NCI-H1436 (cell line): Measurements from ENCODE around the gene CIAO2A.
"Not testable (repeated sequence)": the region's sequence is repeated elsewhere in the genome, so short reads cannot be mapped to it uniquely, and the experiment has no call there.

Source experiments
- DNase-seq: peaks from one replicate; lab custom pipeline; 2025; lab: John Stamatoyannopoulos, UW

Gene CIAO2A, protein sequence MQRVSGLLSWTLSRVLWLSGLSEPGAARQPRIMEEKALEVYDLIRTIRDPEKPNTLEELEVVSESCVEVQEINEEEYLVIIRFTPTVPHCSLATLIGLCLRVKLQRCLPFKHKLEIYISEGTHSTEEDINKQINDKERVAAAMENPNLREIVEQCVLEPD

DNA sequence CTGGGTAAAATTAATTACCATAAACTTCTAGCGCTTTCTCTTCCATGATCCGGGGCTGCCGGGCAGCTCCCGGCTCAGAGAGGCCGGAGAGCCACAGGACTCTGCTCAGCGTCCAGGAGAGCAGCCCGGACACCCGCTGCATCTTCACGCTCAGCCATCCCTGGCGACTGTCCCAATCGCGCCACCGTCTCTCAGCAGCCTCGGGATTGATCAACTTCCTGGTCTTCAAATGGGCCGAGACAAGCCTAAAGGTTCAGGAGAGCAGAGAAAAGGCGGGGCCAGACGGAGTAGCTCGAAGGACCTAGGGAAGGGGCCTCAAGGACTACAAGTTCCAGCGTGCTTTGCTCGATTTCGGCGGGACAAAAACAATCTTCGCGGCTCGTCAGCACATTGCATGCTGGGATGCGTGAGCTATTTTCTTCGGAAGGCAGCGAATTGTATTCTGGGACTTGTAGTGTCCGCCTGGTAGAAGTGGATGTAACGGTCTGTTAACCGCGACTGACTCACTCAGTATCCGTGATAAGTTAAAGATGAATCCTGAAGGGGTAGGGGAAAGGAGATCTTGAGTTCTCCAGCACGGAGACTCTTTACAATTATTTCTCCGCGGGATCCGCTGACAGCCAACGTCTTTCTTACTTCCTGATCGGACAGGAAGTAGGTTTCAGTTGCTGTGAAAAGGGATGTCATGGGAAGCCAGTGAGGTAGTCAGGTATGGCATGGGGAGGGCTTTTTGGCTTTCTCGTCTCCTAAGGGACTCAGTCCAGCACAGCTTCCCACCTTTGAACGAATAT lies at the start of gene CIAO2A:
Gene CIAO2A (minus strand): TSS at position 212 of the 791 bp plus-strand sequence. CDS start 70 bp downstream, at position 142.
- DNase-seq, result peak; percentile 95

DNA sequence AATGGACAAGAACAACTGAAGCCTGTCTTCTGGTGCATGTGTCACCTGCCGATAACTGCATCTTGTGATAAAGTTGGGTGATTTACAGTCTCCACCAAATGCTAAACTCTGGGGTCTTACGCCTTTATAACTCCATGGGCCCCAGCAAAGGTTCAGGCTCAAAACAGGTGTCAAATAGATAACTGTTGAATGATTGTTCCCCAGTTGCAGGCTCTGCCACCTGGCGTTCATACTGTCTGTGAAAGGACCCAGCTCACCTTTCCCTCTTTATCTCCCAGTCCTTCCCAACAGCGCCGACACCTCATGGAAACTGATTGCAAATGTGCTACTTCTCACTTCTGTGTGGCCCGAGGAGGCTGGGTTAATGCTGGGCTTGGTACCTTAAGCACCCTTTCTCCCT lies 49.6 kb upstream of the CIAO2A start:
- DNase-seq, result no peak

DNA sequence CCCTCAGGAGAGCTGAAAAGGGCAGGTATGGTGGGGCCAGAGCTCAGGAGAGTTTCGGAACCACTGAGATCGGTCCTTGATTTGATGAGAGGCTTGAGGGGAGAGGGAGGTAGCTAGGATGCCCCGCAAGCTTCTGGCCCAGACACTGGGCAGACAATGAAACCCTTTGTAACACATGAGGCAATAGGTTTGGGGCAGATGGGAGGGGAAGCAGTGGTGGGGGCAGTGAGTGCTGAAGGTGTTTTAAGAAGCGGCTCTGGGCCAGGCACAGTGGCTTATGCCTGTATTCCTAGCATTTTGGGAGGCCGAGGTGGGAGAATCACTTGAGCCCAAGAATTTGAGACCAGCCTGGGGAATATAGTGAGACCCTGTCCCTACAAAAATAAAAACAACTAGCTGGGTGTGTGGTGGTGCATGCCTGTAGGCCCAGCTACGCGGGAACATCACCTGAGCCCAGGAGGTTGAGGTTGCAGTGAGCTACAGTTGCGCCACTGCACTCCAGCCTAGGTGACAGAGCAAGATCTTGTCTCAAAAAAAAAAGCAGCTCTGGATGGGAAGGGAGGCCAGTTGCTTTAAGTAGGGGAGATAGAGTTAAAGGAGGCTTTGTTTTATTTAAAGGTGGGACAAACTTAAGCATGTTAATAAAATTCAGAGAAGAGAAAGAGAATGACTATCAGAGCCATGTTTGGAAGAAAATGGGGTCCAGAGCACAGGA lies 48.3 kb upstream of the CIAO2A start:
- no peak for DNase-seq

DNA sequence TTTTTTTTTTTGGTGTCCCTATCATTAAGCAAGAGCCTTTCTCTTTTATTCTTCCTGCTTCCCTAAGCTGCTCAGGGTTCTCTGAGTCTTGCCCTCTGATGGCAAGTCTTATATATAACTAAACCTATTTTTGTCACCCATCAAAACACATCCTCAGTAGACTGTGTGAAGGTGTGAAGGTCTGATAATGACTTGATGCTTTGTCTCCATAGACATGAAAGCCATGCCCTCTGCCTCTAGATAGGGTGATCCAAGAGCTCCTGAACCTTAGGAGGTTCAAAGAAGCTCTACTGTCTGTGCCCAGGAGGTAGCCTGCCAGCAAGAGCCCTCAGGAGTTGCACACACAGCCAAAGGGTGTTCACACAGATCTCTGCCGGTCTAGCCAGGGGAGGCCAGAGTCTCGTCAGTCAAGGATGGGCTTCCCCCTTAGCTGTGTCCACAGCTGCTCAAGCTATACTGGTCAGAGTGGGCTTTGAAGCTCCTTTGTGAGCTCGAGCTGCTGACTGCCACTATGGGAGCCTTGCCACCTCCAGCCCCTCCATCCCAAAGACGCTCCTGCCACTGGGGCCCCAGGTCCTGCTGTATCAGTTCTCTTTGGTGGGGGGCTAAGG lies 44.8 kb upstream of the CIAO2A start:
- DNase-seq, result no peak

DNA sequence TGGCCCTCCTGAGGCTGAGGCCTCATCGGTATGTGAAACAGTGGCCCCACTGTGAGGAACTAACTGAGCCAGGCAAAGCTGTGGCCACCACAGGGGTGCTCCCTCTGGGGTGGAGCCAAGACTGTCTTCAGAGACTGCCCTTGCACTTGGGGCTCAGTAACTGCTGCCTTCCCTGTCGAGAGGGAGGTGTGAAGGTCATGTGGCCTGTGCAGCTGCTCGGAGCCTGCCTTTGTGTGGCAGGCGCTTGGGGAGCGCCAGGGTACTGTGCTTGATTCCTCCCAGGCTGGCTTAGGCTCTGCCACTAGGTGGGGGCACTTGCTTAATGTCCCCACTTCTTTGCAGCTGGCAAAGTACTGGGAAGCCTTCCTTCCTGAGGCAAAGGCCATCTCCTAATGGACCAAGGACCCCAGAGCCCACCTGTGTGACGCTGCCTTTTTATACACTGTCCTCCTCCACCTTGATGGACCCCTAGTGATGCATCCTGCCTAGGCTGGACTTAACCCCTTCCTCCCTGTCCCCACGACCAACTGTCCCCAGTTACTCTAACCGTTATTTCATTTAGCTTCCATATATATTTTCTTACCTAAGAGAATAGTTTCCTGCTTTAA lies 43.7 kb upstream of the CIAO2A start:
- DNase-seq, result no peak

DNA sequence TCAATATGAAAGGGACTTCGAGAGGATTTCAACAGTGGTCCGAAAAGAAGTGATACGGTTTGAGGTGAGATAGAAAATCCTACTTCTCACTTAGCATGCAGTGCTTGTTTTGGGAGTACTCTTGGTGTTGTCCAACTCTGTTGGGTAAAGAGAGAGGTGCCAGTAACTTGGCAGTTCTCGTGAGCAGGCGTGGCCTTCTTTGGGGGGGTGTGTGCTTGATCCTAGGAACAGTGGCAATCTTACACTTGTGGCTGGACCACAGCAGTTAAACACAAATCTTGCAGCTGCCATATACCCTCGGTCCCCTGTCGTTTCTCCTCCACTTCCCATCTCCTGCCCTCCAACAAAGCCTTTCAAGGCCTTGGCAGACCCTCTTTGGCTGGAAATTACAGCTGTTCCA lies 42.7 kb upstream of the CIAO2A start:
- DNase-seq, result no peak

DNA sequence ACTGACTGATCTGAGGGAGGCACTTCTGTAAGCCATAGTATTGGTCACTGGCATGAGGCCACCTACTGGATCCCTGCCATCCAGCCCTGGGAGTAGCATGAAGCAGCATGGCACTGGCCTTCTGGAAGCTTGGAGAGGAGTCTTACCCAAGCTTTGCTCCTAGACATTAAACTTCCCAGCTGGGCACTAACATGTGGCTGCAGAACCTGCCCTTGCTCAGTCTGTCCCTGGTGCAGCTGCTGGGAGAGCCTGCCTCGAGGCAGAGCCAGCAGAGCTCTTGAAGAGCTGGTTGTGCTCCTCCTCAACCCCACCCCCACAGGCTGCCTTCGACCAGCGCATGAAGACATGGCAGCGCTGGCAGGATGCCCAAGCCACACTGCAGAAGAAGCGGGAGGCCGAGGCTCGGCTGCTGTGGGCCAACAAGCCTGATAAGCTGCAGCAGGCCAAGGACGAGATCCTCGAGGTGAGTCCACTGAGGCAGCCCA lies 40.7 kb upstream of the CIAO2A start:
- DNase-seq, result no peak

DNA sequence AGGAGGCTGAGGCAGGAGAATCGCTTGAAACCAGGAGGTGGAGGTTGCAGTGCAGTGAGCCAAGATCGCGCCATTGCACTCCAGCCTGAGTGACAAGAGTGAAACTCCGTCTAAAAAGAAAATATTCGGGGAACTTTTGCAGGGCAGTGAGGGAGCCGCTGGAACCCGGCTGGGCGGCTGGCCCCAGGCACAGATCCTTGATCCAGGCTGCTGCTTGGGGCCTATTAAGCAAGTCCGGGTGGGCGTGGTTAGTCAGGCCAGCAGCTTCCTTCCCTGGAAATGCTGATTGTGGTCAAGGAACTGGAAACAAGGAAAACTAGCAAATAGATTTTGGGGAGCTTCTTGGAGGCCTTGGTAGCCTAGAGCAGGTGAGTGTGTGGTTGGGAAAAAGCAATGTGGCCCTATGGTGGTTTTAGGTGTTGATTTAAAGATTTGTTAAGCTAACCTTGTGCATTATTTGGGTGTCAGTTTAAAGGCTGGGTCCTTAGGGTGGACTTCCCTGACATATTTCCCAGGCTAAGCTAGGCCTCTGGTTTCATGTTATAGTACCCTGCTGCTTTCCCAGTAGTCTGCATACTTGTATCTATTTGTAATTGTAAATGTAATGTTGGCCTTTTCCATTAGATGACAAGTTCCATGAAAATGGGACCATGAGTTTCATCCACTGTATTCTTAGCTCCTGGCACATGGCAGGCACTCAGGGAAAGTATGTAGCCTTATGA lies 40.1 kb upstream of the CIAO2A start:
- DNase-seq, result no peak

DNA sequence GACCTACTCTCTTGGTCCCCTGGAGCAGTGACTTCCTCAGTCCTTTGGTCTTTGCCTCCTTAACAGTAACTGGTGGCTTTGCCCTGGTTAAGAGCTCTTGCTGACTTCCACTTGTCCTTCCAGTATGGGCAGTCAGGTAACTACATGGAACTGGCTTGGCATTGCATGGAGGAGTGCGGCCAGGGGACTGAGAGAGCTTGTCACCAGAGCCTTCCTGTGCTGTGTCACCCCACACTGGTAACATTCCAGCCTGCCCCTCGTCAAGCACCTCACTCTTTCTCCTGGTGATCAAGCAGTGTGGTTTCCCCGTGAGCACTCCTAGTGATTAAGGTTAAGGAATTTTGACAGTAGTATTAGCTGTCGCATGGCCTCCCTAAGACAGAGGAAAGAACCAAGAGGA lies 38.6 kb upstream of the CIAO2A start:
- no peak for DNase-seq

DNA sequence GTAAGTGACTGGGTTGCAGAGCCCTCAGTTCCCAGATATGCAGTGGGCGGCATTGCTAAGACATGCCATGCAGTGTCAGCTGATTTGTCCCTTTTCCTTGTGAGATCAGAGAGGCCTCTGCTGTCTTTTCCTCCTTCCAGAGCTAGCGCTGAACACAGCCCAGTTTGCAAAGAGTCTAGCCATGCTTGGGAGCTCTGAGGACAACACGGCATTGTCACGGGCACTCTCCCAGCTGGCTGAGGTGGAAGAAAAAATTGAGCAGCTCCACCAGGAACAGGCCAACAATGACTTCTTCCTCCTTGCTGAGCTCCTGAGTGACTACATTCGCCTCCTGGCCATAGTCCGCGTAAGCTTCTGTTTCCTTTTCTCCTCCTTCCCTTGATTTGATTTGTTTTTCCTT lies 37.9 kb upstream of the CIAO2A start:
- no peak for DNase-seq

DNA sequence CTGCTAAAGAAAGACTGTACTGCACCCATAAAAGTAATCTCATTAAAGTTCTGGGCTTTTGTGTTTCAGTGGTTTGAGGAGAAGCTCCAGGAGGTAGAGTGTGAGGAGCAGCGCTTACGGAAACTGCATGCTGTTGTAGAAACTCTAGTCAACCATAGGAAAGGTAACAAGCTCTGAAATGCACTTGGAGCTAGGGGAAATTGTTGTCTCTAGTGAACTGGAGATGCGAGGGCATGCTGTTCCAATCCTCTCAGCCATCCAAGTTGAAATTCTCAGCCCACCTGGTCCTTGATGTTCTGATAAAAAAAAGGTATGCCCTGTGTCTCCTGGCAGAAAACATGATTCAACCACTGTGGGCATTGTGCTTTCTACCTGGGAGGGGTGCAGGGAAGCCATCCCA lies 36.5 kb upstream of the CIAO2A start:
- DNase-seq, result no peak

DNA sequence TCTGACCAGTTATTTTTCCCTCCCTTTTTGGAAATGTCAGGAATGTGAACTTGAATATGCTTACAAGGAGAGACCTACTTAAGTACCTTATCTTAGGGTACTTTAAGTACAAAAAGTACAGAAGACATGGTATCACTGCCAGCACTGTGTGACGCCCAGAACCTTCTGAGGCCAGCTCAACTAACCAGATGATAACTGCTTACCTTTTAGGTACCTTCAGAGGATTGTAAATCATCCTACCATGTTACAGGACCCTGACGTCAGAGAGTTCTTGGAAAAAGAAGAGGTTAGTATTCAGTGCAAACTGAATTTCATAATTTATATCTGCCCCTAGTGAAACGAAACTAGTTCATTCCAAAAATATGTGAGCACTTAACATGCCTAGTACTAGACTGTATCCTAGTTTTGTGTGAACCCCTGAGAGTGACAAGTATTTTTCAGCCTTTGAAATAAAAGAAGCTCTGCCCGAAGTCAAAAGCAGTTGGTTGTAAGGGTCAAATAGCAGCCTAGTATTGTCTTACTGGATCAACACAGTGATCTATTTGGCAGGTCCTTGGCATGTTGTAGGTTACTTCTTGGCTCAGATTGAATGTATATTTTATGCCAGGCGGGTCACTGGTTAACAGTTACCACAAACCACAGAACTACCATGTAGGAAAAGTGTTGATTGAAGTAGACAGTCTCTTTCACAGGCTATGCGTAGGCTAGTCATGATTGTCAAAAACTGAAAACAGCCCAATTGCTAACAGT lies 34.1 kb upstream of the CIAO2A start:
- DNase-seq, result no peak

DNA sequence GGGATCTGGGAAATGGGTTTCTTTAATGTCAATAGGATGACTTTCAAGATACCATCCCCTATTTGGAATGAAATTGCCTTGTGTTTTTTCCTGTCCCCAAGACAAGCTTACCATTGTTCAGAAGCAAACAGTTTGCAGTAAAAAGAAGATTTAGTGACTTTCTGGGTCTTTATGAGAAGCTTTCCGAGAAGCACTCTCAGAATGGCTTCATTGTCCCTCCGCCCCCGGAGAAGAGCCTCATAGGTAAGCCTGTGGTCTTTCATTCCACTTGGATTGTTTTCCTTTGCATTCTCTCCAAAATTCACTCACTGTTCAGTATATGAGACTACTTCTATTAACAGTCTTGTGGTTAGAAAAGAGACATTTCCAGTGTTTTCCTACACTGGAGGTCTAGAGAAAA lies 32.3 kb upstream of the CIAO2A start:
- DNase-seq, result no peak

DNA sequence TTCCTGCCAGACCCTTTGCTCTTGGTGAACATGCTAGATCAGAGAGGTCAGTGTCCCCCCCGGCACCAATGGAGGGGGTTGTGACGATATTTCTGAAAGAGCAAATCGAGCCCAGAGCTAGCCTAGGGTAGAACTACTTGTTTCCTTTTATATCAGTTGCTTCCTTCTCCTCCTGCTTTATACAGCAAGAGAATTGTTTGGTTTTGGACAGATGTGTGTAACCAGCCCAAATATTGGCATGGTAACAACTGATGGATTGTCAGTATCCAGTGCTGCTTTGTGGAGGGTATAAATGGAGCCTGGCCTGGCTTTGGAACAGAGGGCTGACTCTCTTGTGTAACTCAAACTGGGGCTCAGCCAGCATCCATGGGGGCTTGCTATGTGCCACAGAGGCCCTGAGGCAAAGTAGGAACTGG lies 29.3 kb upstream of the CIAO2A start:
- no peak for DNase-seq

DNA sequence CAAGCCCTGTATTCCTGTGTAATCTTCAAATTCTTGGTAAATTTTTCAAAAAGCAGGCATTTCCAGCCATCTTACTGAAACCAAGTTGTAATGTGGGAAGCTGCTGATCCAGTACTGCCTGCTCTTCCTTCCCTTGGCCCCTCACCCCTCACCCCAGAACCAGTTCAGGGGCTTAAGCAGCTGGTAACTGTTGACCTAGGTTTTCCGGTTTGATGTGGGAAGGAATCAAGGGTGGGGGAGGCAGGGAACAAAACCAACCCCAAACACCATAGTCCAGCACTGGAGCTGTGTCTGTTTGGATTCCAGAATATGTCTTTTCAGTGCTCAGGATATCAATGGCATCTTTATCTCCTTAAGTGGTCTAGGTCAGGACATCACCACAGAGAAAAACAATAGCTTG lies 28.8 kb upstream of the CIAO2A start:
- no peak for DNase-seq

DNA sequence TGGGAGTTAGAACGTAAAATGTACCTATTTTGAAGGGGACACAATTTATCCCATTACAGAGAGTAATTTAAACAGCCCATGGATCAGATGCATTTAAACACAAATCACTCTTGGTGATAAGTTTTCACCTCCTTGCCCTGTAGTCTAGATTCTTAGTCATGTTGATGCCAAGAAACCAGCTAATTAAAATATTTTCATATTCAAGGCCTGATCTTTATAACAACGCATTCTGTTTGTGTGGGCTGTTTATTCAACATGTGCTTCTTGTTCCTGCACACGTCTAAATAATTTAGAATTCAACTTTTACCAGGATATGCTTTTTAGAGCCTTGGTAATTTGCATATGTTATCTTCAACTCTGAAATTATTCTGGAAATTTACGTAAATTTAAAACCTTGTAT lies 28.0 kb upstream of the CIAO2A start:
- no peak for DNase-seq

DNA sequence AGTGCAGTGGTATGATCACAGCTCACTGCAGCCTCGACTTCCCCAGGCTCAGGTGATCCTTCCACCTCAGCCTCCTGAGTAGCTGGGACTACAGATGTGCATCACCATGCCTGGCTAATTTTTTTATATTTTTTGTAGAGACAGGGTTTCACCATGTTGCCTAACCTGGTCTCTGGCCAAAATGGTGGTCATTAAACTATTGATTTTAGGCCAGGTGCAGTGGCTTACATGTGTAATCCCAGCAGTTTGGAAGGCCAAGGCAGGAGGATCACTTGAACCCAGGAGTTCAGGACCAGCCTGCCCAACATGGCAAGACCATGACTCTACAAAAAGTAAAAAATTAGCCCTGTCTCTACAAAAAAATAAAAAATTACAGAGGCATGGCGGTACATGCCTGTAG lies 26.7 kb upstream of the CIAO2A start:
- DNase-seq, result not testable (repeated sequence)

DNA sequence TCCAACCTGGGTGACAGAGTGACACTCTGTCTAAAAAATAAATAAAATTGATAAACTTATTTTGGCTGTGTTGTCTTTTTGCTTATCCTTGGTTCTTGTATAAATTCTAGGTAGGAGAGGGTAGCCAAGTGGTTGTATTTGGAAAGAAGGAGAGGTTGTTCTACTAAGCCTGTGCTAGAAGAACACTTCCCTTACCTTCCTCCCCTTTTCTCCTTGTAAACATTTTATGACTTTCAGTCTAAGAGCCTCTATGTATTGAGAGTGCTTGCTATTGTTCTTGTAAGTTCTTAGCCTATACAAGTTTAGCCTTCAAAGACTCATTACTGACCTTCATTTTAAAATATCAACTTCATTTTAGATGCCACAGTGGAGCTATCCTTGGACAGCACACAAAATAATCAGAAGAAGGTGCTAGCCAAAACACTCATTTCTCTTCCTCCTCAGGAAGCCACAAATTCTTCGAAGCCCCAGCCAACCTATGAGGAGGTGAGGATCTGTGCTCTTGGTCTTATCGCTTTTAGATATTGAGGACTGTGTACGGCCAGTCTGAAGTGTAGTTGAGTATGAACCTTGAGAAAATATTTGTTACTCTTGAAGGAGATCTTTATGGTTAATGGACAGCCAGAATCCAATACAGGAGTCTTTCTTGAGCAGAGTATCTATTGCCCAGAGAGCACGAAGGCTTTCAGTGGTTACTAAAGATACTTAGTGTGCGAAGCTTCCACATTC lies 24.3 kb upstream of the CIAO2A start:
- DNase-seq, result no peak

DNA sequence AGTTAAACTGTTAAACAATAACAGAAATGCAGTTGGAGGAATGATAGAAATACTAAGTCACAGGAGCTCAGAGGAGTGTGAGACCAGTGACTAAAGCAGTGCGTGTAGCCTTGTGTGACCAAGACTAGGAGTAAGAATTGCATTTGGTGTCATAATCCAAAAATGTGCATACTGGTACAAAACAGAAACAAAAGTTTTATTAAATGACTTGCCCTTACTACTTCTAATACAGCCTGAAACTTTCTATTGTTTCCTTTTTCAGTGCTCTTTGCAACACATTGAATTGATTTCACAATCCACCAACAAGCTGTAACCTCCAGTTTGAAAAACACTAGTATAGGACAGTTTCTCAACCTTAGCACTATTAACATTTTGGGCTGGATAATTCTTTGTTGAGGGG lies 19.3 kb upstream of the CIAO2A start:
- no peak for DNase-seq
